ENCODE results near the gene VPS11. TPM values are rescaled to one million over a fixed set of nuclear protein-coding genes. Genes with fewer than 3 reads are reported as not detected.

VPS11 gene
- total RNA-seq, 2 donors from 2014 or later = 41.1 to 49.1 TPM

GRCh38 chr11:119046489-119046888 is 21.1 kb upstream of the VPS11 start:
- DNase-seq (ENCODE audit: low spot score) = no peak
- Histone ChIP-seq H3K4me3 (no peak overlapping the region), H3K27ac (no peak overlapping the region), H3K27me3 (replicated peaks; ENCODE audit: insufficient read depth) (no peaks in the 10 kb centered on the region), H3K4me1 (replicated peaks) (no peaks in the 10 kb centered on the region), H3K36me3 (peaks cover 8 to 18% of the 10 kb centered on the region in 2 donors), H3K9me3 (no peaks in the 10 kb centered on the region)
- WGBS = 100% methylated on average over 6 of the region's 6 CpGs
- TF ChIP-seq POLR2A (IDR thresholded peaks at IDR 0.05) (no peak), POLR2AphosphoS5 (IDR thresholded peaks at IDR 0.05) (no peak), CTCF (IDR thresholded peaks at IDR 0.05) (no peak)
- intact Hi-C loops (cut with DNase I) = no loop called here

- TF ChIP-seq CTCF (IDR thresholded peaks at IDR 0.05) (no peak), POLR2A (IDR thresholded peaks at IDR 0.05) (no peak)
- WGBS = 94% methylated on average over 6 of the region's 6 CpGs
- Histone ChIP-seq H3K27ac (no peak overlapping the region), H3K36me3 (peaks cover 12 to 24% of the 10 kb centered on the region in 2 donors), H3K27me3 (replicated peaks; ENCODE audit: insufficient read depth) (no peaks in the 10 kb centered on the region), H3K4me1 (replicated peaks) (no peaks in the 10 kb centered on the region), H3K4me3 (no peak overlapping the region), H3K9me3 (no peaks in the 10 kb centered on the region)
- DNase-seq (ENCODE audit: low spot score) = no peak
- intact Hi-C loops (cut with DNase I) = no loop called here
These were observed 20.4 kb upstream of the VPS11 start for GRCh38 chr11:119047205-119047604.

GRCh38 chr11:119048644-119049043 is 19.0 kb upstream of the VPS11 start:
- 74% methylated on average over 9 of the region's 9 CpGs for WGBS
- H3K9me3 ChIP-seq = no peaks in the 10 kb centered on the region
- intact Hi-C loops (cut with DNase I) = no loop called here

GRCh38 chr11:119049081-119049480 is 18.5 kb upstream of the VPS11 start:
- no peak overlapping the region for H3K4me3 ChIP-seq
- TF ChIP-seq CTCF (IDR thresholded peaks at IDR 0.05) (no peak), POLR2A (IDR thresholded peaks at IDR 0.05) (no peak), POLR2AphosphoS5 (IDR thresholded peaks at IDR 0.05) (no peak)
- no peaks in the 10 kb centered on the region for H3K9me3 ChIP-seq
- intact Hi-C loops (cut with DNase I) = no loop called here
- H3K36me3 ChIP-seq = peaks cover 16 to 26% of the 10 kb centered on the region in 2 donors
- 97% methylated on average over 7 of the region's 7 CpGs for WGBS
- no peaks in the 10 kb centered on the region for H3K27me3 ChIP-seq (replicated peaks; ENCODE audit: insufficient read depth)
- H3K4me1 ChIP-seq (replicated peaks) = no peaks in the 10 kb centered on the region
- H3K27ac ChIP-seq = no peak overlapping the region
- no peak for DNase-seq (ENCODE audit: low spot score)

More at GRCh38 chr11:119048644-119049043, 19.0 kb upstream of the VPS11 start:
- no peak overlapping the region for H3K27ac ChIP-seq
- TF ChIP-seq POLR2A (IDR thresholded peaks at IDR 0.05) (no peak), POLR2AphosphoS5 (IDR thresholded peaks at IDR 0.05) (no peak), CTCF (IDR thresholded peaks at IDR 0.05) (no peak)
- DNase-seq (ENCODE audit: low spot score) = no peak
- no peaks in the 10 kb centered on the region for H3K4me1 ChIP-seq (replicated peaks)
- H3K27me3 ChIP-seq (replicated peaks; ENCODE audit: insufficient read depth) = no peaks in the 10 kb centered on the region
- H3K36me3 ChIP-seq = peaks cover 16 to 26% of the 10 kb centered on the region in 2 donors
- H3K4me3 ChIP-seq = no peak overlapping the region

GRCh38 chr11:119051440-119052162 is 16.0 kb upstream of the VPS11 start:
- TF ChIP-seq CTCF (IDR thresholded peaks at IDR 0.05) (no peak), POLR2A (IDR thresholded peaks at IDR 0.05) (no peak), POLR2AphosphoS5 (IDR thresholded peaks at IDR 0.05) (no peak)
- H3K4me1 ChIP-seq (replicated peaks) = no peaks in the 10 kb centered on the region
- peaks cover 16 to 26% of the 10 kb centered on the region in 2 donors for H3K36me3 ChIP-seq
- no peak overlapping the region for H3K4me3 ChIP-seq
- WGBS = 81% methylated on average over 17 of the region's 17 CpGs
- H3K27me3 ChIP-seq (replicated peaks; ENCODE audit: insufficient read depth) = no peaks in the 10 kb centered on the region
- H3K9me3 ChIP-seq = no peaks in the 10 kb centered on the region
- no peak for DNase-seq (ENCODE audit: low spot score)
- no peak overlapping the region for H3K27ac ChIP-seq
- intact Hi-C loops (cut with DNase I) = no loop called here
